ENCODE data around the gene ANAPC7.

The ANAPC7 gene

GRCh38 chr12:110339184-110339952, 64.1 kb downstream of the ANAPC7 start:
- no peak for TF ChIP-seq CTCF (IDR thresholded peaks at IDR 0.05; ENCODE audit: insufficient read depth, missing control alignments)
- DNase-seq (ENCODE audit: insufficient read length, low spot score) (no peak), FAIRE-seq (no peak)

- DNase-seq (ENCODE audit: insufficient read length, low spot score) (no peak), FAIRE-seq (no peak)
- no peak for TF ChIP-seq CTCF (IDR thresholded peaks at IDR 0.05; ENCODE audit: insufficient read depth, missing control alignments)
Measured at GRCh38 chr12:110338754-110339153, 64.8 kb downstream of the ANAPC7 start.

GRCh38 chr12:110337912-110338710, 65.4 kb downstream of the ANAPC7 start:
- FAIRE-seq = no peak
- DNase-seq (ENCODE audit: insufficient read length, low spot score) = no peak
- TF ChIP-seq CTCF (IDR thresholded peaks at IDR 0.05; ENCODE audit: insufficient read depth, missing control alignments) = no peak

- no peak for DNase-seq (ENCODE audit: insufficient read length, low spot score)
- FAIRE-seq = no peak
- TF ChIP-seq CTCF (IDR thresholded peaks at IDR 0.05; ENCODE audit: insufficient read depth, missing control alignments) = no peak
Measured at GRCh38 chr12:110335481-110336045, 67.9 kb downstream of the ANAPC7 start.

- TF ChIP-seq CTCF (IDR thresholded peaks at IDR 0.05; ENCODE audit: insufficient read depth, missing control alignments) = no peak
- FAIRE-seq (no peak), DNase-seq (ENCODE audit: insufficient read length, low spot score) (no peak)
Measured at GRCh38 chr12:110333201-110333600, 70.3 kb downstream of the ANAPC7 start.

- FAIRE-seq (no peak), DNase-seq (ENCODE audit: insufficient read length, low spot score) (no peak)
- TF ChIP-seq CTCF (IDR thresholded peaks at IDR 0.05; ENCODE audit: insufficient read depth, missing control alignments) = no peak
Measured at GRCh38 chr12:110330544-110330943, 73.0 kb downstream of the ANAPC7 start.

Measured in D721Med (cell line).